ENCODE results near the gene CHMP2A. TPM values are rescaled to one million over a fixed set of nuclear protein-coding genes. Genes with fewer than 3 reads are reported as not detected.
"Not testable (repeated sequence)": the region's sequence is repeated elsewhere in the genome, so short reads cannot be mapped to it uniquely, and the experiment has no call there.

Gene CHMP2A
- total and polyA plus RNA-seq, 2 of the 13 experiments (the other 11 are each of a cell fraction or from before 2014, with no cell fraction given) = 49.7 to 55.0 TPM

DNA sequence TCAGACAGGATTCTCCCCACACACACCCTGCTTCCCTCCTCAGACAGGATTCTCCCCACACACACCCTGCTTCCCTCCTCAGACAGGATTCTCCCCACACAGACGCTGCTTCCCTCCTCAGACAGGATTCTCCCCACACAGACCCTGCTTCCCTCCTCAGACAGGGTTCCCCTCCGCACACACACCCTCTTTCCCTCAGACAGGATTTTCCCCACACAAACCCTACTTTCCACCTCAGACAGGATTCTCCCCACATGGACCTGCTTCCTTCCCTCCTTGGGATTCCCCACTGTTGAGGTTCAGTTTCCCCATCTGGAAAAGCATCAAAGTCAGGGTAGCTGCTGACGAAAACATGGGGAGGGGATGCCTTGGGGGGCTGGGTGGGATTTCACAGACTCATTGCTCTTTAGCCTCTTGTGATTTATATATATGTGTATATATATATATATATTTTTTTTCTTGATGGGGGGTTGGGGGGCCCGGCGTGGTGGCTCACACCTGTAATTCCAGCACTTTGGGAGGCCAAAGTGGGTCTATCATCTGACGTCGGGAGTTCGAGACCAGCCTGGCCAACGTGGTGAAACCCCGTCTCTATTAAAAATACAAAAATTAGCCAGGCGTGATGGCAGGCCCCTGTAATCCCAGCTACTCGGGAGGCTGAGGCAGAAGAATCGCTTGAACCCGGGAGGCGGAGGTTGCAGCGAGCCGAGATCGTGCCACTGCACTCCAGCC is 12.1 kb downstream of the CHMP2A start:
- peaks cover 29% of the 10 kb centered on the region for H4K20me1 ChIP-seq (ENCODE audit: insufficient read depth, low read length)
- BruUV-seq (replicated peaks); in situ Hi-C loops (cut with HindIII; ENCODE audit: extremely low pct_ligation_motif_present, low pct_unique_long_range_greater_than_20kb); FAIRE-seq; H3K27ac ChIP-seq (ENCODE audit: extremely low read length, insufficient read depth, low read length); H3K27me3 ChIP-seq (ENCODE audit: control insufficient read depth in 1 of 2, insufficient read depth in 2 of 2, low read length in 2 of 2); H2AFZ ChIP-seq (ENCODE audit: low read length); DNase-seq (ENCODE audit: low spot score); ATAC-seq; H3K9me3 ChIP-seq (ENCODE audit: low read length); CTCF ChIA-PET (ENCODE audit: low intra/inter-chr PET ratio, low total read pairs); H3K9ac ChIP-seq (ENCODE audit: insufficient read depth, low read depth, low read length); intact Hi-C loops (cut with micrococcal nuclease; ENCODE audit: unreplicated experiment); TF ChIP-seq TCF12 (IDR thresholded peaks at IDR 0.05): not testable (repeated sequence)
- H3K4me2 ChIP-seq (ENCODE audit: low read depth, low read length) = peak overlapping the region; percentile 74
- POLR2A ChIA-PET = interaction anchor here (1.1 to 3.6 kb wide), 8 partner anchors 11 to 359 kb away, joined by 4 to 59 read pairs (median 18); partner anchors contain the start of genes CHMP2A, UBE2M, ZBTB45 and ZNF497
- peak overlapping the region in 2 of 3 experiments; percentile 64 to 96; a peak in 2 of 6 replicates for H3K4me3 ChIP-seq (replicated peaks in 1 of 3; ENCODE audit: insufficient read depth in 1 of 3, low read depth in 2 of 3, low read length in 3 of 3)
- peaks cover 27% of the 10 kb centered on the region for H3K4me1 ChIP-seq (ENCODE audit: insufficient read depth, low read length)
- peaks cover 32% of the 10 kb centered on the region for H3K79me2 ChIP-seq (ENCODE audit: insufficient read depth, low read length)
- 0 out of 2 replicates have a peak, but pooled peaks have one; percentile 12 for TF ChIP-seq TCF12 (CRISPR knock-in tag; IDR thresholded peaks at IDR 0.05)
- TF ChIP-seq, protein P1, sequence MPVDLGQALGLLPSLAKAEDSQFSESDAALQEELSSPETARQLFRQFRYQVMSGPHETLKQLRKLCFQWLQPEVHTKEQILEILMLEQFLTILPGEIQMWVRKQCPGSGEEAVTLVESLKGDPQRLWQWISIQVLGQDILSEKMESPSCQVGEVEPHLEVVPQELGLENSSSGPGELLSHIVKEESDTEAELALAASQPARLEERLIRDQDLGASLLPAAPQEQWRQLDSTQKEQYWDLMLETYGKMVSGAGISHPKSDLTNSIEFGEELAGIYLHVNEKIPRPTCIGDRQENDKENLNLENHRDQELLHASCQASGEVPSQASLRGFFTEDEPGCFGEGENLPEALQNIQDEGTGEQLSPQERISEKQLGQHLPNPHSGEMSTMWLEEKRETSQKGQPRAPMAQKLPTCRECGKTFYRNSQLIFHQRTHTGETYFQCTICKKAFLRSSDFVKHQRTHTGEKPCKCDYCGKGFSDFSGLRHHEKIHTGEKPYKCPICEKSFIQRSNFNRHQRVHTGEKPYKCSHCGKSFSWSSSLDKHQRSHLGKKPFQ (CRISPR knock-in tag; IDR thresholded peaks at IDR 0.05; ENCODE audit: insufficient replicate concordance) = peak; percentile 10
- TF ChIP-seq ZSCAN22 (CRISPR knock-in tag; IDR thresholded peaks at IDR 0.05) = peak; percentile 90
- WGBS (ENCODE audit: low lambda C conversion rate) = 67% methylated on average over 17 of the region's 18 CpGs
- H3K36me3 ChIP-seq (replicated peaks in 1 of 2; ENCODE audit: control insufficient read depth in 1 of 2, insufficient read depth in 2 of 2, low read length in 2 of 2) = peaks cover 10 to 22% of the 10 kb centered on the region in 2 experiments

DNA sequence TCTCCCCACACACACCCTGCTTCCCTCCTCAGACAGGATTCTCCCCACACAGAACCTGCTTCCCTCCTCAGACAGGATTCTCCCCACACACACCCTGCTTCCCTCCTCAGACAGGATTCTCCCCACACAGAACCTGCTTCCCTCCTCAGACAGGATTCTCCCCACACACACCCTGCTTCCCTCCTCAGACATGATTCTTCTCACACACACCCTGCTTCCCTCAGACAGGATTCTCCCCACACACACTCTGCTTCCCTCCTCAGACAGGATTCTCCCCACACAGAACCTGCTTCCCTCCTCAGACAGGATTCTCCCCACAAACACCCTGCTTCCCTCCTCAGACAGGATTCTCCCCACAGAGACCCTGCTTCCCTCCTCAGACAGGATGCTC is 15.7 kb downstream of the CHMP2A start:
- H3K36me3 ChIP-seq (replicated peaks in 1 of 2; ENCODE audit: control insufficient read depth in 1 of 2, insufficient read depth in 2 of 2, low read length in 2 of 2); BruUV-seq (replicated peaks); H3K9ac ChIP-seq (ENCODE audit: insufficient read depth, low read depth, low read length); in situ Hi-C loops (cut with HindIII; ENCODE audit: extremely low pct_ligation_motif_present, low pct_unique_long_range_greater_than_20kb); DNase-seq (ENCODE audit: low spot score); H3K27ac ChIP-seq (ENCODE audit: extremely low read length, insufficient read depth, low read length); H3K27me3 ChIP-seq (ENCODE audit: control insufficient read depth in 1 of 2, insufficient read depth in 2 of 2, low read length in 2 of 2); ATAC-seq; H4K20me1 ChIP-seq (ENCODE audit: insufficient read depth, low read length); H3K79me2 ChIP-seq (ENCODE audit: insufficient read depth, low read length); H3K4me2 ChIP-seq (ENCODE audit: low read depth, low read length); intact Hi-C loops (cut with micrococcal nuclease; ENCODE audit: unreplicated experiment); H3K9me3 ChIP-seq (ENCODE audit: low read length); FAIRE-seq; H3K4me3 ChIP-seq (replicated peaks in 1 of 3; ENCODE audit: insufficient read depth in 1 of 3, low read depth in 2 of 3, low read length in 3 of 3); CTCF ChIA-PET (ENCODE audit: low intra/inter-chr PET ratio, low total read pairs); H2AFZ ChIP-seq (ENCODE audit: low read length): not testable (repeated sequence)
- H3K4me1 ChIP-seq (ENCODE audit: insufficient read depth, low read length) = peaks cover 22% of the 10 kb centered on the region
- TF ChIP-seq ZSCAN22 (CRISPR knock-in tag; IDR thresholded peaks at IDR 0.05) = peak; percentile 94
- POLR2A ChIA-PET = interaction anchor here (1.6 kb wide), 1 partner anchor 19 kb away, joined by 5 read pairs; the partner anchor contains the start of gene ZBTB45
